GM21528 (cell line): ENCODE measurements around the gene TFB1M.
A peak's percentile ranks its signal among the peaks of the same experiment; 100 is the strongest.
"Not testable (repeated sequence)": the region's sequence is repeated elsewhere in the genome, so short reads cannot be mapped to it uniquely, and the experiment has no call there.

ENCODE experiments used
- ATAC-seq: cut with Tn5 transposase; IDR thresholded peaks from one replicate; pipeline ENCODE4 v1.9.1; 2021; ENCODE audit warnings: mild to moderate bottlenecking, moderate library complexity; ENCODE audit not compliant: unreplicated experiment, low FRiP score

Gene TFB1M

GRCh38 chr6:155245831-155246230, 68.5 kb downstream of the TFB1M start:
- ATAC-seq, result no peak

DNA sequence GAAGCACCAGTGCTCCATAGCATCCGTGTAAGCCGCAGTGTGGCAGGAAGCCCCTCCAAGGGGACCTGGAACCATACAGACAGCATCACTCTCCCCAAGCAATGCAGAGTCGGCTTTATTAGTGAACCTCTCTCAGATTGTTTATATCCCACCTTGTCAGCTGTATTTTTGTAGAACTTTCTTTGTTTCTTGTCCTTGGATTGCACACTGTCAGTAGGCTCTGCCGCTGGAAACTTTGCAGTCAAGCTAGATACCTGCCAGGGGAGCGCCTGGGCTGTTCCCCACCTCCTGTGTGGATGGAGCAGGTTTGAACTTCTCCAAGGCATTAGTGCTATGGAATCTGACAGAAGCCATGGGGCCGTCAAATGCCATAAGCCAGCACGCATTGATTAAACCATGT, 69.1 kb downstream of the TFB1M start:
- no peak for ATAC-seq

GRCh38 chr6:155244434-155244833, 69.8 kb downstream of the TFB1M start:
- no peak for ATAC-seq

DNA sequence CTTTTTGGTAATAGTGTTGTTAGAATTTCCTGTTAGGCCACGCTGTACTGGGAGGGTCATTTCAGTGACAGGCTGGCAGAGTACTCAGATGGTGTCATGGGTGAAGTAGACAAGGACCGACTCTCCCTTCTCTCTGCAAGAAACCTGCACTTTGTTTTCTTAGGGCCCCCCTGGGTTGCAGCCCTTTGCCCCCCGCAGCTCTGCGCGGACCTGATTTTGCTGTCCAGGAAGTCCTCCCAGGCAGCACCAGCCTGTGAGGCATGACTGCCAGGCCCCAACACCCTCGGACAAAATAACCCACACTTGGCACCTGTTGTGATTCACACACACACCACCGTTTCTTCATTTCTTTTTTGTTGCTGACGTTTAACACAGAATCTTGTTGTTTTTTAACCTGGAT, 72.3 kb downstream of the TFB1M start:
- ATAC-seq, result no peak

DNA sequence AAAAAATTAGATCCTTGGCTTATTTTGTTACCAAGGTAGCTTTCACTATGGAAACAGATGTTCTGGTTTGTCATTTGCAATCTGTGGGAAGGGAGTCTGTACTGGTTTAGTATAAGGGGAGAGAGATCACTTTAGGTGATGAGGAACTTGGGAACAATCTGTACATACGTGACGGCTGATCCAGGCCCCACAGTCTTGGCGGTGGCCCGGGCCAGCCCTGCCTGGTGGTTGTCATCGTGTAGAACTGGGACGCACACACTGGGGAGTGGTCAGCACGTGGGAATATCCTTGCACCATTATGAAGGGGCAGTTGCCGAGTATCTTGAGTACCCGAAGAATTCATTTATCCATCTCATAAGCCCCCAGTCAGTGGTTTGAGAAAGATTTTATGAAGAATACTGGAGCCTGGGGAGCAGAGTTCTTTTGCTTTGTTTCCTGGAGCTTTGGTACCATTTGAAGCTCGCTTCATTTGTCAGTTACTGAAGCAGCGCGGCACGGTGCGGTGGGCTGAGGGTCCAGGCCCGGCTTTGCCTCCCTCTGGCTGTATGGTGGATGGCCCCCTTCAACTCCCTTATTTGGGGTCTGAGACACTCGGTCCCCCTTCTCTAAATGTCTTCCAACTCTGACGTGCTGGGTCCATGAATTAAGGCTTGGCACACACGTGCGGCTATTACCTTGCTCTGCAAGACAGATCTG, 73.2 kb downstream of the TFB1M start:
- ATAC-seq, result no peak

DNA sequence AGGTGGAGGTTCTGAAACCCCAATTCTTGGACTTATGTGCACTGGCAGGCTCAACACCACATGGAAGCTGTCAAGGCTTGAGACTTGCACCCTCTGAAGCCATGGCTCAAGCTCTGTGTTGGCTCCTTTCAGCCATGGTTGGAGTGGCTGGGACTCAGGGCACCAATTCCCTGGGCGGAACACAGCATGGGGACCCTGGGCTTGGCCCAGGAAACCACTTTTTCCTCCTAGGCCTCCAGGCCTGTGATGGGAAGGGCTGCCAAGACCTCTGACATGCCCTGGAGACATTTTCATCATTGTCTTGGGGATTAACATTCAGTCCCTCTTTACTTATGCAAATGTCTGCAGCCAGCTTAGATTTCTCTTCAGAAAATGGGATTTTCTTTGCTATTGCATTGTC, 76.7 kb downstream of the TFB1M start:
- ATAC-seq, result no peak

GRCh38 chr6:155235087-155235486, 79.2 kb downstream of the TFB1M start:
- ATAC-seq, result no peak

DNA sequence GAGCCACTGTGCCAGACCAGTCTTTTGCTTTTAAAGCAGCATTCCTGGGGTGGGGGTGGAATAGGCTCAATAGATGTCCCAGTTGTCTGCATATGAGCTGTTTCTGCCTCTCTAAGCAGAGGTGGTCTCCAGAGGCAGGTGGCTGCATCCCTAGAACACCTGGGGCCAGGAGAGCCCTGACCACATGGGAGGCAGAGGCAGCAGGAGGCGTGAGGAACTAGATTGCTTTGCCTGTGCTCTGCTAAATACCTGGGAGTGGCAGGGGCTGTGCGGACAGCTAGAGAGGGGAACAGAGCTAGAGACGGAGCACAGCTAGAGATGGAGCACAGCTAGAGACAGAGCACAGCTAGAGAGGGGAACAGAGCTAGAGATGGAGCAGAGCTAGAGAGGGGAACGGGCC, 79.6 kb downstream of the TFB1M start:
- ATAC-seq, result no peak

DNA sequence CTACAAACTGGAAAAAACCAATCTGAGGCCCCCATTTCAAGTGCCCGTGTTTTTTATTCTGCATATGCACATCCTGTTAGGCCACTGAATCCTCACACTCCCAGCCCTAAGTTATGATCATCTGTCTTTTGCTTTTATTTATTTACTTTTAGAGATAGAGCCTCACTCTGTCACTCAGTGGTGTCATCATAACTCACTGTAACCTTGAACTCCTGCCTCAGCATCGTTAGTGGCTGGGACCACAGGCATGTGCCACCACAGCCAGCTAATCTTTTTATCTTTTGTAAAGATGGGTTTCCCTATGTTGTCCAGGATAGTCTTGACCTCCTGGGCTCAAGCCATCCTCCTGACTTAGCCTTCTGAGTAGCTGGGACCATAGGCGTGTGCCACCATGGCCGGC, 80.1 kb downstream of the TFB1M start:
- no peak for ATAC-seq

DNA sequence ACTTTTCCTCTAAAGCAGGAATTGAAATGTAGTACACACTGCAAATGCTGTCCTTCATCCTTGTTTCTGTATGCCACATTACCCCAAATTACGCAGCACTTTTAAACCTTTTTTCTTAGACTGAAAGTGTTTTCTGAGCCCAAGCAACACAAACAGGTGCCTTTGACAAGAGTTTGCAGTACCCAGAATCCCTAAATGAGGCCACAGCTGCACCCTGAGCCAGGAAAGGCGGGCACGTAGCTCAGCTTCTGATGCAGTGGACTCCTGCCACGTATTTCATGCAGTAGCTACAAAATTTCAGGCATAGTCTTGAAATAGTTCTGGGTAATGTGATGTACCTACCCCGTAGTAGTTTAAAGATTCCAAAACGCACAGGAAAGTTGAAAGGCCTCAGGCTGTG, 81.4 kb downstream of the TFB1M start:
- no peak for ATAC-seq

- ATAC-seq, result not testable (repeated sequence)
These were observed 83.3 kb downstream of the TFB1M start for GRCh38 chr6:155230975-155231374.

GRCh38 chr6:155228546-155229166, 85.6 kb downstream of the TFB1M start:
- ATAC-seq, result no peak

- no peak for ATAC-seq
These were observed 87.2 kb downstream of the TFB1M start for GRCh38 chr6:155227046-155227445.

GRCh38 chr6:155224618-155225017, 89.7 kb downstream of the TFB1M start:
- no peak for ATAC-seq

GRCh38 chr6:155223646-155224451, 90.4 kb downstream of the TFB1M start:
- peak; percentile 97 for ATAC-seq

GRCh38 chr6:155222506-155222905, 91.8 kb downstream of the TFB1M start:
- no peak for ATAC-seq

DNA sequence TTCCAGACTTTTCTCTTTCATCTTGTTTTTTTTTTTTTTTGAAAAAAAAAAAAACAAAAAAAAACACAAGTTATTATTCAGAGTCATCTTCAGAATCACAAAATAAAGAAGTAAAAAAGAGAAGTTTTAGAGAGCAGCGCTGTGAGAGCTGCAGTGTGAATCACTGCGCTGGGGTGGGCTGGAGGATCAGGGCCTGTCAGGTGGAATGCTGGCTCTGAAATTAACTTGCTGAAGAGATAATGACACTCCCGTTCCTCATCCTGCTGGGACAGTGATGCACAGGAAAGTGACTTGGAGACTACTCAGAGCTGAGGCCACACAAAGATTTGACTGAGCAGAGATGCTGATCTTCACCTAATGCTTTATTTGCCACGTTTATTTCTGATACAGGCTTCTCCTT, 93.2 kb downstream of the TFB1M start:
- ATAC-seq, result no peak

- no peak for ATAC-seq
These were observed 94.4 kb downstream of the TFB1M start for GRCh38 chr6:155219858-155220301.

GRCh38 chr6:155219299-155219698, 95.0 kb downstream of the TFB1M start:
- no peak for ATAC-seq

GRCh38 chr6:155218711-155219110, 95.6 kb downstream of the TFB1M start:
- ATAC-seq, result not testable (repeated sequence)

DNA sequence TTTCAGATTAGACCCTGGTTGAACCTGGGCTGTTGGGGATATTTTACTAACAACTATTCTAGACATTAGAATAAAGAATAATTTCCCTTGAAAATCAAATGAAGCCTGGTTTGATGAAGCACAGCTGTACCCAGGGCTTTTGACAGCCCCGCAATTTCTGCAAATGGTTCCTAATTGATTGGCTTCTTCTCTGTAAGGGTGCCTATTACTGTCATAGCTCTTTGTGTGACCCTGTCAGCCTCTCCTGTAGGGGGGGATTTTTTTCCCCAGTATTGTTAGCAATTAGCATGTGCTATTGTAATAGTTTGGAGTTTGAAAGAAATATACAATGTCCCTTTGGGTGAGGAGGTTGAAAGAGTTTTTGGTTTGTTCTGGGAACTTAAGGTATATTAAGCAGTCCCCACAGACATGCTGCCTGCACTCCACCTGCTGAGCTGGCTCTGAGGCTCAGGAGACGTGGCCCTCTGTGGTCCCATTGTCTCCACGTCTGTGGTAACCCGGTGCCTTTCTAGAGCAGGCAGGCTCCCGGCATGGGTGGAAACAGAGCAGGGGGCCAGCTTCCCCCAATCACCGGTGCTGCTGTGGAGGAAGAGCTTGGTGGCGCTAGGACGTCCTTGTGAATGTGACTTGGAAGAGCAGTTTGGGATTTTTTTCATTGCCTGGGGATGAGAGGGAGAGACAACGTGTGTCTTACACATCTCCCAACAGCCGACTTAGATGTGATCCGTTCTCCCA, 97.8 kb downstream of the TFB1M start:
- ATAC-seq, result no peak
